GM04504 (cell line): ENCODE results near the gene RHBDD1.

Experiments used
- DNase-seq: peaks from one replicate; pipeline ENCODE4 v3.0.0-alpha.2; 2012; ENCODE audit warnings: low read depth

RHBDD1 gene

GRCh38 chr2:226885769-226886435 is 50.0 kb downstream of the RHBDD1 start:
- DNase-seq, result no peak

- no peak for DNase-seq
Measured at GRCh38 chr2:226887940-226888339, 52.1 kb downstream of the RHBDD1 start.

GRCh38 chr2:226888378-226888965 is 52.6 kb downstream of the RHBDD1 start:
- no peak for DNase-seq

GRCh38 chr2:226888971-226889370 is 53.1 kb downstream of the RHBDD1 start:
- DNase-seq, result no peak

GRCh38 chr2:226890286-226890685 is 54.4 kb downstream of the RHBDD1 start:
- DNase-seq, result no peak

- peak; percentile 67 for DNase-seq
Measured at GRCh38 chr2:226891780-226892590, 56.1 kb downstream of the RHBDD1 start.

GRCh38 chr2:226892729-226893128 is 56.9 kb downstream of the RHBDD1 start:
- no peak for DNase-seq

GRCh38 chr2:226893216-226893615 is 57.4 kb downstream of the RHBDD1 start:
- peak; percentile 72 for DNase-seq

- DNase-seq, result no peak
Measured at GRCh38 chr2:226894752-226895151, 58.9 kb downstream of the RHBDD1 start.

GRCh38 chr2:226895579-226895978 is 59.7 kb downstream of the RHBDD1 start:
- DNase-seq, result no peak

- DNase-seq, result no peak
Measured at GRCh38 chr2:226898121-226898520, 62.3 kb downstream of the RHBDD1 start.

GRCh38 chr2:226898897-226899296 is 63.0 kb downstream of the RHBDD1 start:
- no peak for DNase-seq

- DNase-seq, result no peak
Measured at GRCh38 chr2:226902041-226902966, 66.5 kb downstream of the RHBDD1 start.

GRCh38 chr2:226903179-226903578 is 67.3 kb downstream of the RHBDD1 start:
- DNase-seq, result peak; percentile 54

- DNase-seq, result no peak
Measured at GRCh38 chr2:226904592-226904991, 68.7 kb downstream of the RHBDD1 start.

- DNase-seq, result no peak
Measured at GRCh38 chr2:226905718-226906117, 69.9 kb downstream of the RHBDD1 start.

GRCh38 chr2:226906163-226906693 is 70.4 kb downstream of the RHBDD1 start:
- DNase-seq, result no peak

- no peak for DNase-seq
Measured at GRCh38 chr2:226909126-226909525, 73.3 kb downstream of the RHBDD1 start.

- no peak for DNase-seq
Measured at GRCh38 chr2:226909836-226910235, 74.0 kb downstream of the RHBDD1 start.

GRCh38 chr2:226910384-226910783 is 74.5 kb downstream of the RHBDD1 start:
- DNase-seq, result no peak

GRCh38 chr2:226911932-226912331 is 76.1 kb downstream of the RHBDD1 start:
- DNase-seq, result peak; percentile 37

GRCh38 chr2:226913641-226914040 is 77.8 kb downstream of the RHBDD1 start:
- no peak for DNase-seq
